Panc1 (cell line): Measurements from ENCODE around the gene PRRT1B. TPM values are rescaled to one million over a fixed set of nuclear protein-coding genes. Genes with fewer than 3 reads are reported as not detected.

Experiments used
- ATAC-seq: fragments of 200-7000 bp; cut with Tn5 transposase; 2 replicates; pipeline ENCODE4 v1.9.1; 2020; ENCODE audit warnings: mild to moderate bottlenecking, moderate library complexity
- BruUV-seq: library from RNA; stranded (reverse); fragments of 400-500 nt; replicated peaks from 2 replicates; lab custom pipeline; 2021; lab: Mats Ljungman, UMichigan
- CTCF ChIA-PET: fragments of 300-600 bp; sonication (Branson Sonifier 250); formaldehyde crosslinking; loops from one replicate; lab custom pipeline; 2022; ENCODE audit warnings: antibody characterized with exemption; lab: Charles Lee
- POLR2A ChIA-PET: fragments of 300-600 bp; sonication (Branson Sonifier 250); formaldehyde crosslinking; loops from one replicate; lab custom pipeline; 2022; ENCODE audit warnings: antibody characterized with exemption; lab: Charles Lee
- DNase-seq: peaks from one replicate; pipeline ENCODE4 v3.0.0-alpha.2; 2010; ENCODE audit warnings: low read depth, low spot score
- H3K27ac ChIP-seq: 2 replicates; pipeline ENCODE4 v1.5.1; 2011; ENCODE audit warnings: mild to moderate bottlenecking, low read length, inconsistent platforms
- H3K27me3 ChIP-seq: fragments of 200-500 bp; sonication (Bioruptor generic); 2 replicates; pipeline ENCODE4 v1.6.0; 2014; ENCODE audit warnings: low read length, inconsistent platforms; ENCODE audit not compliant: control insufficient read depth, insufficient read depth
- H3K36me3 ChIP-seq: fragments of 200-500 bp; sonication (Bioruptor generic); 2 replicates; pipeline ENCODE4 v1.5.1; 2014; ENCODE audit warnings: inconsistent platforms, mild to moderate bottlenecking, low read length, moderate library complexity; ENCODE audit not compliant: control insufficient read depth, insufficient read depth
- H3K4me1 ChIP-seq: 2 replicates; pipeline ENCODE4 v1.5.1; 2011; ENCODE audit warnings: inconsistent platforms, mild to moderate bottlenecking, low read length, moderate library complexity; ENCODE audit not compliant: control insufficient read depth, insufficient read depth
- H3K4me3 ChIP-seq, 2 experiments: 2 replicates each; pipeline ENCODE4 v1.5.1; 2011 to 2012; ENCODE audit warnings: low read depth in 2 of 2, low read length in 2 of 2, mild to moderate bottlenecking in 2 of 2, inconsistent platforms in 1 of 2, moderate library complexity in 1 of 2
- H3K9me3 ChIP-seq: fragments of 200-500 bp; sonication (Bioruptor generic); 2 replicates; pipeline ENCODE4 v1.5.1; 2014; ENCODE audit warnings: low read depth, mild to moderate bottlenecking, inconsistent platforms, low read length, moderate library complexity; ENCODE audit not compliant: control insufficient read depth, insufficient read depth
- CTCF ChIP-seq: fragments of 450-650 bp; IDR thresholded peaks from 2 replicates; pipeline ENCODE4 v1.5.1; 2017; ENCODE audit warnings: mild to moderate bottlenecking
- POLR2AphosphoS5 ChIP-seq: IDR thresholded peaks from 2 replicates; pipeline ENCODE4 v1.6.1; 2012; ENCODE audit warnings: mild to moderate bottlenecking, low read depth, low read length, moderate library complexity
- REST ChIP-seq, 2 experiments: IDR thresholded peaks; 2 replicates each; pipeline ENCODE4 v1.6.1; 2011 to 2012; ENCODE audit warnings: low read depth in 2 of 2, control low read depth in 1 of 2, low read length in 1 of 2, mild to moderate bottlenecking in 1 of 2, moderate library complexity in 1 of 2; ENCODE audit not compliant: insufficient read depth in 1 of 2
- SIN3A ChIP-seq: IDR thresholded peaks from 2 replicates; pipeline ENCODE4 v1.6.1; 2012; ENCODE audit warnings: low read depth, mild to moderate bottlenecking, low read length, moderate library complexity, borderline replicate concordance; ENCODE audit not compliant: insufficient read depth
- TCF7L2 ChIP-seq: IDR thresholded peaks from 2 replicates; pipeline ENCODE4 v1.6.1; 2011; ENCODE audit warnings: mild to moderate bottlenecking, low read depth, low read length, inconsistent platforms
- in situ Hi-C: cut with HindIII; loops from 2 replicates; pipeline ENCODE4 v1.10.0; 2016; ENCODE audit warnings: low sequenced_read_pairs, low pct_unique_long_range_greater_than_20kb
- intact Hi-C: fragments of 100-400 bp; cut with micrococcal nuclease; formaldehyde crosslinking; loops from one replicate; pipeline ENCODE4 v1.10.0; 2022; ENCODE audit not compliant: unreplicated experiment
- total RNA-seq: library from RNA; stranded (reverse); gene quantifications from one replicate; pipeline ENCODE4 v1.2.1, GENCODE V29; 2021; ENCODE audit not compliant: unreplicated experiment

Gene PRRT1B
- total RNA-seq, 1 experiment from 2014 or later: 1.1 TPM

- peaks cover 5% of the 10 kb centered on the region for H3K4me1 ChIP-seq
- TF ChIP-seq CTCF: no peak
- TF ChIP-seq TCF7L2: no peak
- TF ChIP-seq SIN3A: no peak
- TF ChIP-seq REST (IDR thresholded peaks at IDR 0.05; ENCODE audit: insufficient read depth in 1 of 2, low read depth in 2 of 2, low read length in 1 of 2): no peak
- no peak for TF ChIP-seq POLR2AphosphoS5
- ChIA-PET CTCF (no interaction called here), POLR2A (no interaction called here)
- DNase-seq (no peak), ATAC-seq (no peak)
- H3K4me3 ChIP-seq: no peak overlapping the region
- in situ Hi-C loops (no loop called here), intact Hi-C loops (no loop called here)
- BruUV-seq: no TSS peak
- H3K36me3 ChIP-seq: no peaks in the 10 kb centered on the region
- H3K27ac ChIP-seq: no peak overlapping the region
- H3K9me3 ChIP-seq: no peaks in the 10 kb centered on the region
- no peaks in the 10 kb centered on the region for H3K27me3 ChIP-seq
These were observed 7.4 kb upstream of the PRRT1B start for GRCh38 chr9:131537946-131538345.

GRCh38 chr9:131539223-131539923 is 6.0 kb upstream of the PRRT1B start:
- H3K27ac ChIP-seq: no peak overlapping the region
- DNase-seq: no peak
- no peak for ATAC-seq
- ChIA-PET CTCF (no interaction called here), POLR2A (no interaction called here)
- in situ Hi-C loops (no loop called here), intact Hi-C loops (no loop called here)
- peaks cover 5% of the 10 kb centered on the region for H3K4me1 ChIP-seq
- H3K9me3 ChIP-seq: no peaks in the 10 kb centered on the region
- H3K4me3 ChIP-seq: no peak overlapping the region
- H3K36me3 ChIP-seq: no peaks in the 10 kb centered on the region
- BruUV-seq: no TSS peak
- TF ChIP-seq SIN3A: no peak
- no peak for TF ChIP-seq TCF7L2
- no peak for TF ChIP-seq CTCF
- no peak for TF ChIP-seq POLR2AphosphoS5
- no peak for TF ChIP-seq REST (IDR thresholded peaks at IDR 0.05; ENCODE audit: insufficient read depth in 1 of 2, low read depth in 2 of 2, low read length in 1 of 2)
- H3K27me3 ChIP-seq: no peaks in the 10 kb centered on the region
